ENCODE results near the gene MFAP4. TPM values are rescaled to one million over a fixed set of nuclear protein-coding genes. Genes with fewer than 3 reads are reported as not detected.

Gene MFAP4
- total RNA-seq, 4 donors from 2014 or later: 127 to 315 (median 226) TPM

GRCh38 chr17:19342611-19343255 lies 44.3 kb downstream of the MFAP4 start:
- peaks cover 41 to 58% (median 47%) of the 10 kb centered on the region in 4 donors for H3K4me1 ChIP-seq

GRCh38 chr17:19341641-19342610 lies 45.1 kb downstream of the MFAP4 start:
- intact Hi-C loops (cut with DNase I): no loop called here
- H3K27ac ChIP-seq (replicated peaks in 1 of 4): no peak overlapping the region
- no peaks in the 10 kb centered on the region for H3K9me3 ChIP-seq
- WGBS: 76% methylated on average over 20 of the region's 20 CpGs
- DNase-seq (ENCODE audit: extremely low spot score): no peak
- TF ChIP-seq CTCF (IDR thresholded peaks at IDR 0.05): no peak
- TF ChIP-seq POLR2A (IDR thresholded peaks at IDR 0.05; ENCODE audit: low read depth): no peak
- TF ChIP-seq EP300 (IDR thresholded peaks at IDR 0.05): no peak
- TF ChIP-seq POLR2AphosphoS5 (IDR thresholded peaks at IDR 0.05): no peak
- no peaks in the 10 kb centered on the region for H3K36me3 ChIP-seq
- H3K4me3 ChIP-seq: no peak overlapping the region
- no peaks in the 10 kb centered on the region for H3K27me3 ChIP-seq
- H3K4me1 ChIP-seq: peaks cover 39 to 58% (median 46%) of the 10 kb centered on the region in 4 donors

More at GRCh38 chr17:19342611-19343255, 44.3 kb downstream of the MFAP4 start:
- WGBS: 66% methylated on average over 6 of the region's 7 CpGs
- H3K36me3 ChIP-seq: no peaks in the 10 kb centered on the region
- TF ChIP-seq POLR2AphosphoS5 (IDR thresholded peaks at IDR 0.05): no peak
- TF ChIP-seq EP300 (IDR thresholded peaks at IDR 0.05): no peak
- TF ChIP-seq POLR2A (IDR thresholded peaks at IDR 0.05; ENCODE audit: low read depth): no peak
- TF ChIP-seq CTCF (IDR thresholded peaks at IDR 0.05): no peak
- no peaks in the 10 kb centered on the region for H3K27me3 ChIP-seq
- no peak overlapping the region for H3K27ac ChIP-seq (replicated peaks in 1 of 4)
- DNase-seq (ENCODE audit: extremely low spot score): no peak
- H3K4me3 ChIP-seq: no peak overlapping the region
- H3K9me3 ChIP-seq: no peaks in the 10 kb centered on the region
- intact Hi-C loops (cut with DNase I): no loop called here

- Histone ChIP-seq H3K27ac (replicated peaks in 1 of 4) (no peak overlapping the region), H3K4me1 (peaks cover 32 to 58% (median 43%) of the 10 kb centered on the region in 4 donors), H3K4me3 (no peak overlapping the region), H3K36me3 (peaks cover 0 to 2% (median under 1%) of the 10 kb centered on the region in 4 donors), H3K27me3 (no peaks in the 10 kb centered on the region), H3K9me3 (no peaks in the 10 kb centered on the region)
- TF ChIP-seq POLR2AphosphoS5 (IDR thresholded peaks at IDR 0.05) (no peak), CTCF (IDR thresholded peaks at IDR 0.05) (no peak), EP300 (IDR thresholded peaks at IDR 0.05) (no peak), POLR2A (IDR thresholded peaks at IDR 0.05; ENCODE audit: low read depth) (no peak)
- 86% methylated on average over 7 of the region's 7 CpGs for WGBS
- intact Hi-C loops (cut with DNase I): no loop called here
- DNase-seq (ENCODE audit: extremely low spot score): no peak
Measured at GRCh38 chr17:19341211-19341631, 45.8 kb downstream of the MFAP4 start.

- TF ChIP-seq POLR2AphosphoS5 (IDR thresholded peaks at IDR 0.05) (no peak), CTCF (IDR thresholded peaks at IDR 0.05) (no peak), EP300 (IDR thresholded peaks at IDR 0.05) (no peak), POLR2A (IDR thresholded peaks at IDR 0.05; ENCODE audit: low read depth) (no peak)
- WGBS: 70% methylated on average over 2 of the region's 2 CpGs
- H3K4me3 ChIP-seq: no peak overlapping the region
- peaks cover 21 to 51% (median 31%) of the 10 kb centered on the region in 4 donors for H3K4me1 ChIP-seq
- H3K27ac ChIP-seq (replicated peaks in 1 of 4): no peak overlapping the region
- H3K9me3 ChIP-seq: no peaks in the 10 kb centered on the region
- peaks cover 0 to 12% (median 5%) of the 10 kb centered on the region in 4 donors for H3K36me3 ChIP-seq
- DNase-seq (ENCODE audit: extremely low spot score): no peak
- H3K27me3 ChIP-seq: no peaks in the 10 kb centered on the region
- intact Hi-C loops (cut with DNase I): no loop called here
Measured at GRCh38 chr17:19339341-19339815, 47.6 kb downstream of the MFAP4 start.

All from esophagus muscularis mucosa (tissue), 4 donors.